Left ventricle myocardium inferior (tissue), 1 donor: ENCODE measurements around the gene HOMER1. TPM values are rescaled to one million over a fixed set of nuclear protein-coding genes. Genes with fewer than 3 reads are reported as not detected.

Experiments used
- DNase-seq: peaks from one replicate; pipeline ENCODE4 v3.0.0-alpha.2; 2020
- H3K27ac ChIP-seq: fragments of 200-600 bp; replicated peaks from 2 replicates; pipeline ENCODE4 v1.8.0; 2021
- H3K27me3 ChIP-seq: fragments of 200-600 bp; 2 replicates; pipeline ENCODE4 v1.8.0; 2021; ENCODE audit warnings: low read depth
- H3K36me3 ChIP-seq: fragments of 200-600 bp; 2 replicates; pipeline ENCODE4 v1.8.0; 2021
- H3K4me1 ChIP-seq: fragments of 200-600 bp; 2 replicates; pipeline ENCODE4 v1.8.0; 2021
- H3K4me3 ChIP-seq: fragments of 200-600 bp; 2 replicates; pipeline ENCODE4 v1.8.0; 2021; ENCODE audit warnings: mild to moderate bottlenecking, moderate library complexity
- H3K9me3 ChIP-seq: fragments of 200-600 bp; replicated peaks from 2 replicates; pipeline ENCODE4 v1.8.0; 2021
- CTCF ChIP-seq: fragments of 200-600 bp; IDR thresholded peaks from 2 replicates; pipeline ENCODE4 v1.8.0; 2021; ENCODE audit warnings: antibody characterized with exemption, mild to moderate bottlenecking, borderline replicate concordance
- intact Hi-C: fragments of 100-400 bp; cut with micrococcal nuclease; formaldehyde crosslinking; loops from one replicate; pipeline ENCODE4 v1.11.0; 2022
- total RNA-seq: library from RNA; stranded (reverse); fragmentation: NEBNext Ultra II Directional; extraction: Animal tissue kit (Norgen Biotek cat#: 25700); gene quantifications from one replicate; pipeline ENCODE4 v1.2.1, GENCODE V29; 2021
- donor health status: DM: no; HTN: yes; CAD: no; lungs with severe emphysema.

HOMER1 gene
- total RNA-seq, 1 donor from 2014 or later: 61.9 TPM

GRCh38 chr5:79493596-79494345 is 20.2 kb downstream of the HOMER1 start:
- Histone ChIP-seq H3K36me3 (no peaks in the 10 kb centered on the region), H3K27me3 (no peaks in the 10 kb centered on the region), H3K4me3 (no peak overlapping the region), H3K27ac (peak overlapping the region; percentile 75), H3K9me3 (no peaks in the 10 kb centered on the region), H3K4me1 (peaks cover 64% of the 10 kb centered on the region)
- intact Hi-C loops: no loop called here
- no peak for DNase-seq
- no peak for TF ChIP-seq CTCF

- no peak overlapping the region for H3K4me3 ChIP-seq
- no peak for TF ChIP-seq CTCF
- intact Hi-C loops: no loop called here
- no peaks in the 10 kb centered on the region for H3K27me3 ChIP-seq
- H3K27ac ChIP-seq: peak overlapping the region; percentile 75
- no peaks in the 10 kb centered on the region for H3K36me3 ChIP-seq
- H3K9me3 ChIP-seq: no peaks in the 10 kb centered on the region
- DNase-seq: no peak
- peaks cover 61% of the 10 kb centered on the region for H3K4me1 ChIP-seq
Observed at GRCh38 chr5:79491690-79492317, 22.1 kb downstream of the HOMER1 start.

- TF ChIP-seq CTCF: no peak
- no peaks in the 10 kb centered on the region for H3K36me3 ChIP-seq
- H3K4me3 ChIP-seq: no peak overlapping the region
- H3K9me3 ChIP-seq: no peaks in the 10 kb centered on the region
- no peaks in the 10 kb centered on the region for H3K27me3 ChIP-seq
- intact Hi-C loops: no loop called here
- H3K27ac ChIP-seq: peak overlapping the region; percentile 75
- no peak for DNase-seq
- peaks cover 61% of the 10 kb centered on the region for H3K4me1 ChIP-seq
Observed at GRCh38 chr5:79490323-79490936, 23.5 kb downstream of the HOMER1 start.

GRCh38 chr5:79489773-79490172 is 24.2 kb downstream of the HOMER1 start:
- Histone ChIP-seq H3K27me3 (no peaks in the 10 kb centered on the region), H3K27ac (peak overlapping the region; percentile 75), H3K36me3 (no peaks in the 10 kb centered on the region), H3K9me3 (no peaks in the 10 kb centered on the region), H3K4me1 (peaks cover 57% of the 10 kb centered on the region), H3K4me3 (no peak overlapping the region)
- intact Hi-C loops: no loop called here
- no peak for TF ChIP-seq CTCF
- no peak for DNase-seq

GRCh38 chr5:79488775-79489174 is 25.2 kb downstream of the HOMER1 start:
- Histone ChIP-seq H3K4me1 (peaks cover 48% of the 10 kb centered on the region), H3K27me3 (no peaks in the 10 kb centered on the region), H3K36me3 (no peaks in the 10 kb centered on the region), H3K4me3 (no peak overlapping the region), H3K27ac (peak overlapping the region; percentile 75), H3K9me3 (no peaks in the 10 kb centered on the region)
- intact Hi-C loops: no loop called here
- TF ChIP-seq CTCF: no peak
- no peak for DNase-seq
